HL-60 (cell line): ENCODE data around the gene RBM18.

Experiments used
- DNase-seq, 2 experiments: peaks; one replicate each; pipeline ENCODE4 v3.0.0-alpha.2; 2010 to 2020; ENCODE audit warnings: low read depth in 1 of 2, low spot score in 1 of 2
- H3K27ac ChIP-seq: fragments of 250-450 bp; sonication (Bioruptor Pico); replicated peaks from 2 replicates; pipeline ENCODE4 v1.5.1; 2020; ENCODE audit warnings: mild to moderate bottlenecking, moderate library complexity
- H3K27me3 ChIP-seq: fragments of 250-450 bp; sonication (Bioruptor Pico); 2 replicates; pipeline ENCODE4 v1.5.1; 2021; ENCODE audit warnings: mild to moderate bottlenecking, moderate library complexity; ENCODE audit not compliant: insufficient read depth, poor library complexity, severe bottlenecking
- H3K4me3 ChIP-seq: replicated peaks from 2 replicates; pipeline ENCODE4 v1.5.1; 2011; ENCODE audit warnings: mild to moderate bottlenecking, control low read depth, low read length; ENCODE audit not compliant: insufficient read depth
- CTCF ChIP-seq: IDR thresholded peaks from one replicate; pipeline ENCODE4 v1.5.1; 2011; ENCODE audit warnings: low read length, control low read depth, inconsistent platforms; ENCODE audit not compliant: insufficient read depth
- GABPA ChIP-seq: IDR thresholded peaks from 2 replicates; pipeline ENCODE4 v1.6.1; 2012; ENCODE audit warnings: low read depth
- POLR2AphosphoS5 ChIP-seq: IDR thresholded peaks from 2 replicates; pipeline ENCODE4 v1.6.1; 2012; ENCODE audit warnings: low read depth
- REST ChIP-seq: IDR thresholded peaks from 2 replicates; pipeline ENCODE4 v1.6.1; 2012; ENCODE audit warnings: low read depth; ENCODE audit not compliant: insufficient replicate concordance
- SPI1 ChIP-seq: IDR thresholded peaks from 2 replicates; pipeline ENCODE4 v1.6.1; 2012; ENCODE audit warnings: low read depth, mild to moderate bottlenecking, borderline replicate concordance

RBM18 gene

DNA sequence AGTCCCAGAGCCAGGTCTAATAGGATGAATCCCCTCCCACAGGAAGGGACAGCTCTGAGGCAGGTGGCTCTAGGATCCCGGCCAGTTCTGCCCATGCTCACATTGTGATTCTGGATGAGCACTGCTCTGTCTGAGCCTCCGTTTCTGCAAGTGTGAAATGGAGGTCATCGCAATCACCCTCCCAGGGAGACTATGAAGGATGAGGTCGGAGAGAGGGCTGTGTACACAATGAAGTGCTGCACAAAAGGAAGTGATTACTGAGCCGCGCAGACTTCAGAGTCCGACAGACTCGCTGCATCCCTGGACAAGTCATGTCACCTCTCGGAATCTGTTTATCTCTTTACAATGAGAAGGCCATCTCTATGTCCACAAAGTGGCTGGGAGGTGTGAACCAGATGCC, 57.5 kb downstream of the RBM18 start:
- no peak overlapping the region for H3K27ac ChIP-seq
- TF ChIP-seq CTCF (no peak), REST (no peak), SPI1 (no peak), POLR2AphosphoS5 (no peak), GABPA (no peak)
- no peak overlapping the region for H3K4me3 ChIP-seq
- H3K27me3 ChIP-seq = peaks cover 17% of the 10 kb centered on the region
- DNase-seq = no peak

- no peak for DNase-seq
- H3K27ac ChIP-seq = no peak overlapping the region
- peaks cover 11% of the 10 kb centered on the region for H3K27me3 ChIP-seq
- TF ChIP-seq CTCF = no peak
- TF ChIP-seq REST = no peak
- TF ChIP-seq SPI1 = no peak
- no peak for TF ChIP-seq POLR2AphosphoS5
- no peak overlapping the region for H3K4me3 ChIP-seq
These were observed 58.3 kb downstream of the RBM18 start for GRCh38 chr9:122206118-122207046.

DNA sequence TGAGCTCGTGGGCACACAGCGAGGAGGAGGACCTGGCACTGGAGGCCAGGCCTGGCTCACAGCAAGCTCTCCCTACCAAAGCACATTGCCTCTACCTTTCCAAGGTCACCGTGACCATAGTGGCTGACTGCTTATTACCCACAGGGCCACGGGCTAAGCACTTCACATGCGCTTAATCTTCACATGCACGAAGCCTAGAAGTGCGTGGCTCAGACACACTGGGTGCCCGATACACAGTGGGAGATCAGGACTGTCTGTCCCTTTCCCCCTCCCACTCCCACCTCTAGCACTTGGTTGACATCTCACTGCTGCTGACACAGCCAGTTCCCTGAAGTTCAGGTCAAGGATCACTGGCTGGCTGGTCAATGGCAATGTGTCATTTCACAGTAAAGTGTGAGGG, 59.5 kb downstream of the RBM18 start:
- DNase-seq = no peak
- TF ChIP-seq SPI1 = no peak
- no peak for TF ChIP-seq REST
- no peak for TF ChIP-seq POLR2AphosphoS5
- H3K27me3 ChIP-seq = no peaks in the 10 kb centered on the region
- no peak overlapping the region for H3K27ac ChIP-seq
- no peak overlapping the region for H3K4me3 ChIP-seq
